ENCODE results near the gene FGF14. TPM values are rescaled to one million over a fixed set of nuclear protein-coding genes. Genes with fewer than 3 reads are reported as not detected.

Gene FGF14
- total RNA-seq, 1 donor from 2014 or later: 1.4 TPM

- Mint-ChIP-seq H3K4me1 (no peaks in the 10 kb centered on the region), H3K27me3 (ENCODE audit: insufficient read depth, low read depth) (no peaks in the 10 kb centered on the region), H3K36me3 (no peaks in the 10 kb centered on the region), H3K27ac (no peak overlapping the region), H3K9me3 (no peaks in the 10 kb centered on the region), H3K4me3 (no peak overlapping the region)
- no peak overlapping the region for H3K9ac ChIP-seq
- H3K4me3 ChIP-seq: no peak overlapping the region
- H3K27ac ChIP-seq: no peak overlapping the region
- no peak overlapping the region for H2AFZ ChIP-seq (replicated peaks)
- H3F3A ChIP-seq (ENCODE audit: low read depth): no peaks in the 10 kb centered on the region
- no peaks in the 10 kb centered on the region for H3K9me3 ChIP-seq (ENCODE audit: low read depth)
- H4K20me1 ChIP-seq (ENCODE audit: low read depth): no peaks in the 10 kb centered on the region
- no peaks in the 10 kb centered on the region for H3K79me2 ChIP-seq (ENCODE audit: low read depth)
- H3K27me3 ChIP-seq: no peaks in the 10 kb centered on the region
- TF ChIP-seq EZH2phosphoT487 (IDR thresholded peaks at IDR 0.05) (no peak), CTCF (IDR thresholded peaks at IDR 0.05) (no peak), EZH2 (IDR thresholded peaks at IDR 0.05) (no peak)
- no peak for DNase-seq (ENCODE audit: low spot score)
- no peak overlapping the region for H3K4me2 ChIP-seq
- no peaks in the 10 kb centered on the region for H3K4me1 ChIP-seq
- no peaks in the 10 kb centered on the region for H3K36me3 ChIP-seq
These were observed 219.7 kb downstream of the FGF14 start for GRCh38 chr13:102182170-102182569.

DNA sequence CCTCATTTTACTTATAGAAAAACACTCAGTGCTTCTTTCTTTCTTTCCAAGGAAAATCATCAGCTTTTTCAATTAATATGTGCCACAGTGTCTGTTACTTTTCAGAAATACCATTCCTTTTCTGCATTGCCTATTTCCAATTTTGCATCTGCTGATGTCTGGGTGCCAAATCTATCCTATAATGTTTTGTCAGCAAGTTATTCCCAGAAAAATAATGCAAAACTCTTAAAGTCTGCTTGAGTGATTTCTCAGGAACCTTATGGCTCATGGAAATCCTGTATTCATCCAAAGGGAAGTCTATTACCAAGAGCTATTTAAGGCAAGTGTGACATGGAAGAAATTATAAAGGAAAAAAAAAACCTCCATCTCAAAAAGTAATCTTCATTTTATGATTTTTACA is 224.4 kb downstream of the FGF14 start:
- TF ChIP-seq EZH2phosphoT487 (IDR thresholded peaks at IDR 0.05): no peak
- TF ChIP-seq EZH2 (IDR thresholded peaks at IDR 0.05): no peak
- TF ChIP-seq CTCF (IDR thresholded peaks at IDR 0.05): no peak
- H3K36me3 ChIP-seq: no peaks in the 10 kb centered on the region
- H3K27me3 ChIP-seq: no peaks in the 10 kb centered on the region
- no peaks in the 10 kb centered on the region for H3K4me1 ChIP-seq
- no peak overlapping the region for H3K9ac ChIP-seq
- H3K9me3 ChIP-seq (ENCODE audit: low read depth): no peaks in the 10 kb centered on the region
- H2AFZ ChIP-seq (replicated peaks): no peak overlapping the region
- no peaks in the 10 kb centered on the region for H3K4me1 Mint-ChIP-seq
- DNase-seq (ENCODE audit: low spot score): no peak
- H3K4me2 ChIP-seq: no peak overlapping the region
- H3K36me3 Mint-ChIP-seq: no peaks in the 10 kb centered on the region
- no peaks in the 10 kb centered on the region for H3K79me2 ChIP-seq (ENCODE audit: low read depth)
- H3K27me3 Mint-ChIP-seq (ENCODE audit: insufficient read depth, low read depth): no peaks in the 10 kb centered on the region
- H3K9me3 Mint-ChIP-seq: no peaks in the 10 kb centered on the region
- no peaks in the 10 kb centered on the region for H4K20me1 ChIP-seq (ENCODE audit: low read depth)
- no peaks in the 10 kb centered on the region for H3F3A ChIP-seq (ENCODE audit: low read depth)
- H3K27ac Mint-ChIP-seq: no peak overlapping the region
- H3K4me3 ChIP-seq: no peak overlapping the region
- no peak overlapping the region for H3K27ac ChIP-seq
- H3K4me3 Mint-ChIP-seq: no peak overlapping the region

DNA sequence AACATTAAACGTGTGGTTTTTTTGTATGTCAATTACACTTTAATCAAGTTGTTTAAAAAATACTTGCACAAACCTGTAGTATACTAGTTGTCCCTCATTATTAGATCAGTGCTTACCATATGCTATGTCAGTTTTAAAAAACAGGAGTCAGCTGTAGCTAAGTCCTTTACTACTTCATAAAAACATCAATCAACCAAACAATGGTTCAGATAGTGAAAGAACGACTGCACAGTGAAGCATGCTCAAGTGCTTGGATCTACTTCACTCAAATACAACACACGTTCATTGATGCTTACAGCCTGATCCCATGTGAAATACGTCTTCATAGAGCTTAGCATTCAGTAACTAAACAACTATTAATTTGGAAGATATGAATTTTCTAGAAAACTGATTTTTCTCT is 225.0 kb downstream of the FGF14 start:
- Mint-ChIP-seq H3K9me3 (no peaks in the 10 kb centered on the region), H3K4me1 (no peaks in the 10 kb centered on the region), H3K4me3 (no peak overlapping the region), H3K36me3 (no peaks in the 10 kb centered on the region), H3K27me3 (ENCODE audit: insufficient read depth, low read depth) (no peaks in the 10 kb centered on the region), H3K27ac (no peak overlapping the region)
- H3K36me3 ChIP-seq: no peaks in the 10 kb centered on the region
- H3K4me1 ChIP-seq: no peaks in the 10 kb centered on the region
- DNase-seq (ENCODE audit: low spot score): no peak
- no peaks in the 10 kb centered on the region for H3K27me3 ChIP-seq
- no peak overlapping the region for H3K4me3 ChIP-seq
- H3K4me2 ChIP-seq: no peak overlapping the region
- no peak for TF ChIP-seq EZH2 (IDR thresholded peaks at IDR 0.05)
- no peak for TF ChIP-seq CTCF (IDR thresholded peaks at IDR 0.05)
- no peak for TF ChIP-seq EZH2phosphoT487 (IDR thresholded peaks at IDR 0.05)
- no peaks in the 10 kb centered on the region for H4K20me1 ChIP-seq (ENCODE audit: low read depth)
- H3F3A ChIP-seq (ENCODE audit: low read depth): no peaks in the 10 kb centered on the region
- H2AFZ ChIP-seq (replicated peaks): no peak overlapping the region
- H3K9ac ChIP-seq: no peak overlapping the region
- H3K9me3 ChIP-seq (ENCODE audit: low read depth): no peaks in the 10 kb centered on the region
- no peaks in the 10 kb centered on the region for H3K79me2 ChIP-seq (ENCODE audit: low read depth)
- H3K27ac ChIP-seq: no peak overlapping the region

DNA sequence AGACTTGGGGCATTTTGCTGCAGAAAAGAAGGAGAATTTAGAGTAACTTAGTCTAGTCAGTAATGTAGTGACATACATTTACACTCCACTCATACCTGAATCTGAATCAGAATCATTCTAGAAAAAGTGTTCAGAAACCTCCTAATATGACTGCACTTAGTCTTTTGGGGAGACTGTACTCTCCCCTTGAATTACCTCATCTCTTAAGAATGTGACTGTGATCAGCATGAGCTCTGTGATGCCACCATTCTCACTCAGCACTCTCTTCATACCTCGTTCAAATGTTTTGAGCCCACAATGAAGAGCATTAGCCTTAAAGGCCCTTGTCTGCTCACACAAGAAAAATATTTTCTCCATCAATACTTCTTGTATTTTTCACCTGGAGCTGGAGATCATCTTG is 229.4 kb downstream of the FGF14 start:
- no peak for DNase-seq (ENCODE audit: low spot score)
- Histone ChIP-seq H4K20me1 (ENCODE audit: low read depth) (no peaks in the 10 kb centered on the region), H3K4me1 (no peaks in the 10 kb centered on the region), H3K9me3 (ENCODE audit: low read depth) (no peaks in the 10 kb centered on the region), H3K4me3 (no peak overlapping the region), H3F3A (ENCODE audit: low read depth) (no peaks in the 10 kb centered on the region), H2AFZ (replicated peaks) (no peak overlapping the region), H3K4me2 (no peak overlapping the region), H3K27me3 (no peaks in the 10 kb centered on the region), H3K79me2 (ENCODE audit: low read depth) (no peaks in the 10 kb centered on the region), H3K9ac (no peak overlapping the region), H3K36me3 (no peaks in the 10 kb centered on the region), H3K27ac (no peak overlapping the region)
- no peak overlapping the region for H3K27ac Mint-ChIP-seq
- TF ChIP-seq EZH2 (IDR thresholded peaks at IDR 0.05): no peak
- TF ChIP-seq CTCF (IDR thresholded peaks at IDR 0.05): no peak
- no peak for TF ChIP-seq EZH2phosphoT487 (IDR thresholded peaks at IDR 0.05)
- H3K9me3 Mint-ChIP-seq: no peaks in the 10 kb centered on the region
- H3K4me3 Mint-ChIP-seq: no peak overlapping the region
- H3K4me1 Mint-ChIP-seq: peaks cover 9% of the 10 kb centered on the region
- H3K36me3 Mint-ChIP-seq: no peaks in the 10 kb centered on the region
- no peaks in the 10 kb centered on the region for H3K27me3 Mint-ChIP-seq (ENCODE audit: insufficient read depth, low read depth)

All from neural progenitor cell (in vitro differentiated cells).